Spleen (tissue), 11 donors: ENCODE data around the gene SLAIN2. TPM values are rescaled to one million over a fixed set of nuclear protein-coding genes. Genes with fewer than 3 reads are reported as not detected.

ENCODE experiments used
- DNase-seq: peaks from one replicate; pipeline ENCODE4 v3.0.0-alpha.2; 2020
- H3K27ac ChIP-seq, 8 donors: fragments of 200-600 bp; sonication (generic) in 7 of 8; 1 replicate in 4 of 8; 2 replicates in 4 of 8; pipeline versions ENCODE4 v1.5.0 to v1.8.0; 2016 to 2021; ENCODE audit warnings: inconsistent platforms in 4 of 8, mild to moderate bottlenecking in 4 of 8, moderate library complexity in 1 of 8
- H3K27me3 ChIP-seq, 7 donors: fragments of 200-600 bp; sonication (generic) in 6 of 7; replicated peaks in 1 of 7; 1 replicate in 4 of 7; 2 replicates in 3 of 7; pipeline versions ENCODE4 v1.5.0 to v1.8.0; 2016 to 2021; ENCODE audit warnings: inconsistent platforms in 3 of 7, mild to moderate bottlenecking in 1 of 7
- H3K36me3 ChIP-seq, 6 donors: fragments of 200-600 bp; sonication (generic) in 5 of 6; 1 replicate in 4 of 6; 2 replicates in 2 of 6; pipeline versions ENCODE4 v1.5.0 to v1.8.0; 2016 to 2021; ENCODE audit warnings: inconsistent platforms in 2 of 6
- H3K4me1 ChIP-seq, 6 donors: fragments of 200-600 bp; sonication (generic) in 5 of 6; 1 replicate in 3 of 6; 2 replicates in 3 of 6; pipeline versions ENCODE4 v1.5.0 to v1.8.0; 2016 to 2021; ENCODE audit warnings: inconsistent platforms in 3 of 6
- H3K4me3 ChIP-seq, 8 donors: fragments of 200-600 bp; sonication (generic) in 7 of 8; 1 replicate in 4 of 8; 2 replicates in 4 of 8; pipeline versions ENCODE4 v1.5.0 to v1.8.0; 2016 to 2021; ENCODE audit warnings: inconsistent platforms in 4 of 8, mild to moderate bottlenecking in 4 of 8, moderate library complexity in 2 of 8
- H3K9me3 ChIP-seq, 8 donors: fragments of 200-600 bp; sonication (generic) in 7 of 8; 1 replicate in 4 of 8; 2 replicates in 4 of 8; pipeline versions ENCODE4 v1.5.0 to v1.8.0; 2016 to 2021; ENCODE audit warnings: inconsistent platforms in 4 of 8
- CTCF ChIP-seq, 11 experiments: fragments of 200-600 bp in 7 of 11; fragments of 450-650 bp in 4 of 11; sonication (generic) in 4 of 11; IDR thresholded peaks in 8 of 11; conservative IDR thresholded peaks in 3 of 11; 1 replicate in 7 of 11; 2 replicates in 4 of 11; pipeline versions ENCODE4 v1.4.0 to v1.8.0; 2016 to 2021; ENCODE audit warnings: antibody characterized with exemption in 11 of 11, inconsistent platforms in 4 of 11, mild to moderate bottlenecking in 1 of 11
- POLR2A ChIP-seq, 3 donors: fragments of 450-650 bp; IDR thresholded peaks; one replicate each; pipeline ENCODE4 v1.5.1; 2017; ENCODE audit warnings: antibody characterized with exemption in 3 of 3, mild to moderate bottlenecking in 1 of 3
- POLR2AphosphoS5 ChIP-seq, 3 donors: sonication (generic); formaldehyde crosslinking; IDR thresholded peaks; one replicate each; pipeline ENCODE4 v1.5.1; 2017; ENCODE audit warnings: antibody characterized with exemption in 3 of 3
- WGBS, 5 donors: extraction: QIAGEN DNeasy Blood & Tissue Kit in 3 of 5; methylation state at CpG; one replicate each; pipeline versions ENCODE4 v1.1.5 to v1.1.7; 2013 to 2018; 5-methylcytosine and 5-hydroxymethylcytosine counted together
- intact Hi-C: fragments of 100-400 bp; cut with DNase I; formaldehyde crosslinking; loops from one replicate; pipeline ENCODE4 v1.15.0; 2023; ENCODE audit warnings: low total_unique reads
- polyA plus RNA-seq, 3 donors: library from polyadenylated mRNA; stranded (reverse); fragments of 200-250 nt; gene quantifications; one replicate each; pipeline ENCODE4 v1.2.1, GENCODE V29; 2013
- total RNA-seq, 7 donors: library from RNA; depleted of rRNA in 3 of 7; stranded (reverse); fragments of >200 nt in 3 of 7; fragmentation: NEBNext Ultra II Directional in 4 of 7; extraction: Animal tissue kit (Norgen Biotek cat#: 25700) in 4 of 7; gene quantifications; one replicate each; pipeline versions ENCODE4 v1.1.0 to v1.2.1, GENCODE V29; 2016 to 2021
- donor health status: healthy with polysubstance abuse.
- donor health status: DM: no; HTN: no; CAD: no; lungs with moderate emphysema.
- donor health status: DM: no; HTN: no; CAD: no.
- donor health status: Bipolar disorder and iron deficiency.
- donor health status: healthy.
- donor health status: DM: no; HTN: no; CAD: no.
- donor health status: DM: yes; HTN: yes; CAD: no.

SLAIN2 gene
- total and polyA plus RNA-seq, 10 donors, result 6.6 to 69.1 (median 45.1) TPM

- Histone ChIP-seq H3K9me3 (no peaks in the 10 kb centered on the region), H3K27me3 (no peaks in the 10 kb centered on the region), H3K36me3 (no peaks in the 10 kb centered on the region), H3K4me1 (no peaks in the 10 kb centered on the region), H3K4me3 (no peak overlapping the region), H3K27ac (no peak overlapping the region)
- 63 to 81% (median 75%) methylated on average over 1 of the region's 1 CpG for WGBS, 5 donors
- intact Hi-C loops, result no loop called here
- no peak for DNase-seq
- TF ChIP-seq POLR2A (IDR thresholded peaks at IDR 0.05) (no peak), CTCF (IDR thresholded peaks at IDR 0.05 in 8 of 11, conservative IDR thresholded peaks at IDR 0.05 in 3 of 11) (no peak), POLR2AphosphoS5 (IDR thresholded peaks at IDR 0.05) (no peak)
These were observed 12.1 kb upstream of the SLAIN2 start for GRCh38 chr4:48329193-48329592.

GRCh38 chr4:48329976-48330375 is 11.4 kb upstream of the SLAIN2 start:
- Histone ChIP-seq H3K4me1 (no peaks in the 10 kb centered on the region), H3K9me3 (no peaks in the 10 kb centered on the region), H3K27ac (no peak overlapping the region), H3K36me3 (no peaks in the 10 kb centered on the region), H3K27me3 (no peaks in the 10 kb centered on the region), H3K4me3 (no peak overlapping the region)
- TF ChIP-seq CTCF (IDR thresholded peaks at IDR 0.05 in 8 of 11, conservative IDR thresholded peaks at IDR 0.05 in 3 of 11) (no peak), POLR2AphosphoS5 (IDR thresholded peaks at IDR 0.05) (no peak), POLR2A (IDR thresholded peaks at IDR 0.05) (no peak)
- intact Hi-C loops, result no loop called here
- DNase-seq, result no peak

GRCh38 chr4:48331577-48332330 is 9.6 kb upstream of the SLAIN2 start:
- no peak overlapping the region for H3K4me3 ChIP-seq
- H3K27ac ChIP-seq, result no peak overlapping the region

More at GRCh38 chr4:48331577-48332330, 9.6 kb upstream of the SLAIN2 start:
- 86 to 94% (median 88%) methylated on average over 9 of the region's 9 CpGs for WGBS, 5 donors
- intact Hi-C loops, result no loop called here
- Histone ChIP-seq H3K4me1 (no peaks in the 10 kb centered on the region), H3K27me3 (no peaks in the 10 kb centered on the region), H3K36me3 (no peaks in the 10 kb centered on the region), H3K9me3 (no peaks in the 10 kb centered on the region)
- TF ChIP-seq CTCF (IDR thresholded peaks at IDR 0.05 in 8 of 11, conservative IDR thresholded peaks at IDR 0.05 in 3 of 11), result no peak
- TF ChIP-seq POLR2A (IDR thresholded peaks at IDR 0.05), result no peak
- TF ChIP-seq POLR2AphosphoS5 (IDR thresholded peaks at IDR 0.05), result no peak
- no peak for DNase-seq
